Fibroblast of upper back skin (primary cell): ENCODE results near the gene COQ4.

ENCODE experiments used
- DNase-seq: peaks from one replicate; pipeline ENCODE4 v3.0.0-alpha.2; 2013

COQ4 gene

DNA sequence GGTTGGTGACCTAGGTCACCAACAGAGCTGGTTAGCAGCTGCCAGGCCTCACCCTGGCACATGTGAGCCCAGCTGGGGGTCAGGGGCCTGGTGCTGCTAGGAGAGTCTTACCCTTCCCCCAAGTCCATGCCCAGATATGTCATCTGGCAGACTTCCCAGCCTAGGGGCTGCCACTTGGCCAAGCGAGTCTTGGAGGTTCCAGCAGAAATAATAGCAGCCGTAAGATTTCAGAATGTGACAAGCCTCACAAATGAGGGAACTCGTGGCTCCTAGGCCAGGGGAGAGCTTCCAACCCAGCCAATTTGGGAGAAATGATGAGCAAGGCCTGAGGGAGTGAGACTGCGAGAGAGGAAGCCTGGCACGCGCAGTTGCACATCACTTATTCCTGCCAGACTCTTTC is 59.6 kb downstream of the COQ4 start:
- DNase-seq = no peak

DNA sequence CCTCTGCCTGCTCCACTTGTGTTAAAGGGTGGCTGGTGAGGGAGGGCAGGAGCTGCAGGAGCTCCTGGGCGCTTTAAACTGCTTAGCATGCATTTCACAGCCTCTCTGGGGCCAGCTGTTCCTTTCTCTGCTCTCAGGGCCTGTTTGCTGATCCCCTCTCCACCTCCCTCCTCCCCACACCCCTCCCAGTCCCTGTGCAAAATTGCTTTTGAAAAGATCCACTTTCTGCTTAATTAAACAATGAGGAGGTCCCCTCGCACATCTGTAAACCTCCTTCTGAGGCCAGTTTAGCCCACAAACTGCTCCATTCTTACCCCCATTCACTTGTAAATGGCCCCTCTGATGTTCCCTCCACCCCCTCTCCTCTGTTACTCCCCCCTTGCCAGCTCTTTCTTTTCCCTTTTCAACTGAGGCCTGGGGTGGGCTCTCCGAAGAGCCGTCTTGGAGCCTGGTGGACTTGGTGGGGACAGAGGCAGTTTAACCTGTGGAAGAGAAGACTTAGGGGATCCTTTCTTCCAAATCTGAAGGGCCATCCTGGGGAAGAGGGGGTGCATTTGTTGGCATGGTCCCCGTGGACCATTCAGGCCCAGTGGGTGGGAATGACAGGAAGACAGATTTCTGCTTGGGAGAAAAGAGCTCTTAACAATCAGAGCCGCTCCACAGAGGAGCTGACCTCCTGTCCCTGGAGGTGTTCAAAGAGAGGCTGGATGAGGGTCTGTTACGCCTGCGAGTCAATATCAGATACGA is 60.5 kb downstream of the COQ4 start:
- DNase-seq = no peak
